CD4-positive, alpha-beta T cell treated with Interleukin-17A for 4 hours (primary cell): ENCODE data around the gene CR1.
"Not testable (repeated sequence)": the region's sequence is repeated elsewhere in the genome, so short reads cannot be mapped to it uniquely, and the experiment has no call there.

Experiments
- DNase-seq: peaks from one replicate; pipeline ENCODE4 v3.0.0-alpha.2; 2020; ENCODE audit warnings: mixed read lengths

CR1 gene

DNA sequence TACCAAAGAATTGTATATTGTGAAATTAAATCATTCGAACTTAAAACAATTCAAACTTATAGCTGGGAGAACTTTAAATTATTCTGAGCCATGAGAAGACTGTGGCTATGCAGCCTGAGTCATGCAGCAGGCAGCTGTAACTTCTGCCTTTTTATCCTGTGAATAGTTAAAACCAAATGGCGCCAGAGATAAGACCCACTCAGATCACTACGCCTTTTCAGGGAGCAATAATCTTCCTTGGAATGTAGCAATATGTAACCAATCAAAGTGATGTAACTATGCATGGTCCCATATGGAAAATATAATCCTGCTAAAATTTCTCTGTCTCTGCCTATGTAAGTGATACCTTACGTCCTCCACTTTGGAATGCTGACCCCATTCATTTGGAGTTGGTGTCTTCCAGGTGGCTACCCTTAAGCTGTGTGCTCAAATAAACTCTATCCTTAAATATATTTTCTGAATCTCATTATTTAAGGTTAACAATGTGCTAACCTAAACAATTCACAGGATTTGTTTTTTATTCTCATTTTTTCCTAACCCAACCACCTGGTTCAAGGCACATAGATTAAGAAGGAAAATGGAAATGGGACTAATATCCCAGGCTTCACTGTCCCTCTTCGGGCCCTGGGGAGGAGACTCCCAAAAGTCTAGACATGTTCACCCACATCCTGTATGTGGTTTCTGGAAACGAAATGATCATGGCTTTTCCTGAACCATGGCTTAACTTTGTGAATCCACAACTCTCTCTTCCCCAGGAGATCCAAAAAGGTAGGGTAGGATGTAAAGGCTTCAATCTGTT lies 184.8 kb downstream of the CR1 start:
- not testable (repeated sequence) for DNase-seq

DNA sequence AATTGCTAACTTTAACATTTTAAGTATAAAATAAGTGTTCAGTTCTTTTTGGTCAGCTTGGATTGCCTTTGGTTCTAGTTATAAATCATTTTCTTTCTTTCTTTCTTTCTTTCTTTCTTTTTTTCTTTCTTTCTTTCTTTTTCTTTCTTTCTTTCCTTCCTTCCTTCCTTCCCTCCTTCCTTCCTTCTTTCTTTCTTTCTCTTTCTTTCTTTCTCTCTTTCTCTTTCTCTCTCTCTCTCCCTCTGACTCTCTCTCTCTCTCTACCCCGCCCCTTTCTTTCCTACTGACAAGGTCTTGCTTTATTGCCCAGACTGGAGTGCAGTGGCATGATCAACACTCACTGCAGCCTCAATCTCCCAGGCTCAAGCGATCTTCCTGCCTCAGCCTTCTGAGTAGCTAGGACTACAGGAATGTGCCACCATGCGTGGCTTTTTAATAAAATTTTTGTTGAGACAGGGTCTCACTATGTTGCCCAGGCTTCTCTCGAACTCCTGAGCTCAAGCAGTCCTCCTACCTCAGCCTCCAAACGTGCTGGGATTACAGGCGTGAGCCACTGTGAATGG lies 187.0 kb downstream of the CR1 start:
- not testable (repeated sequence) for DNase-seq

DNA sequence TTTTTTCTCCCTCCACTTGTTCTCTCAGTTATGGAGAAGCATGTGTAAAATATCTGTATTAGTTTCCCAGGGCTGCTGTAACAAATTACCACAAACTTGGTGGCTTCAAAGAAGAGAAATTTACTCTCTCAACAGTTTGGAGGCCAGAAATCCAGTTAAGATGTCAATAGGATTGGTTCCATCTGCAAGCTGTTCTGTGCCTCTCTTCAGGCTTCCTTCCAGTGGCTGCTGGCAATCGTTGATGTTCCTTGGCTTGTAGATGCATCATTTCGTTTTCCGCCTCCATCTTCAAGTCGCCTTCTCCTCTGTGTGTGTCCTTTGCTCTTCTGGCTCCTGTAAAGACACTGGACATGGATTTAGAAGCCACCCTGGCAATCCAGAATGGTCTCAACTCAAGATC lies 194.6 kb downstream of the CR1 start:
- not testable (repeated sequence) for DNase-seq

DNA sequence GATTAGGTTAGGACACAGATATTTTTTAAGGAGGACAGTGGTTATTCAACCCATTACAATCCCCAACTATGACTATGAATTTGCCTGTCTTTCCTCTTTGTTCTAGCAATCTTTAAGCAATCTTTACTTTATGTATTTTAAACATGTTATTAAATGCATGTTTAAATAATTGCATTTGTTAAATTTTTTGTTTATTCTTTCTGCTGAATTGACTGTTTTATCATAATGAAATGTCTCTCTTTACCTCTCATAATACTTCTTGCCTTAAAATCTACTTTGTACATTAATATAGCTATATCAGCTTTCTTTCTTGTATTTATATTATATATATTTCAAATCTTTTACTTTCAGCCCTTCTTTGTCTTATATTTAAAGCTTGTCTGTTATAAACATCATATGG lies 195.1 kb downstream of the CR1 start:
- no peak for DNase-seq
